H1 (cell line): ENCODE data around the gene MEDAG.

Experiments
- CEBPB ChIP-seq: IDR thresholded peaks from 2 replicates; pipeline ENCODE4 v1.6.1; 2012; ENCODE audit warnings: low read depth, low read length
- CHD2 ChIP-seq: IDR thresholded peaks from 2 replicates; pipeline ENCODE4 v1.6.1; 2012; ENCODE audit warnings: low read length, improper control_type of control experiment
- EP300 ChIP-seq, 2 experiments: IDR thresholded peaks; 1 replicate in 1 of 2; 2 replicates in 1 of 2; pipeline ENCODE4 v1.6.1; 2011 to 2012; ENCODE audit warnings: low read depth in 2 of 2, low read length in 2 of 2, mild to moderate bottlenecking in 2 of 2, borderline replicate concordance in 1 of 2, inconsistent platforms in 1 of 2, moderate library complexity in 1 of 2
- JUN ChIP-seq: IDR thresholded peaks from 2 replicates; pipeline ENCODE4 v1.6.1; 2011; ENCODE audit warnings: low read depth, mild to moderate bottlenecking, improper control_type of control experiment, low read length
- NRF1 ChIP-seq: IDR thresholded peaks from 2 replicates; pipeline ENCODE4 v1.6.1; 2011; ENCODE audit warnings: mild to moderate bottlenecking, low read depth, low read length, improper control_type of control experiment
- POLR2A ChIP-seq, 2 experiments: IDR thresholded peaks; 1 replicate in 1 of 2; 2 replicates in 1 of 2; pipeline ENCODE4 v1.6.1; 2011; ENCODE audit warnings: low read depth in 2 of 2, low read length in 2 of 2, mild to moderate bottlenecking in 2 of 2; ENCODE audit errors: control extremely low read depth in 1 of 2
- POLR2AphosphoS5 ChIP-seq: IDR thresholded peaks from 2 replicates; pipeline ENCODE4 v1.6.1; 2011; ENCODE audit warnings: low read depth, low read length
- RAD21 ChIP-seq, 2 experiments: IDR thresholded peaks in 1 of 2; conservative IDR thresholded peaks in 1 of 2; 2 replicates each; pipeline ENCODE4 v1.6.1; 2011; ENCODE audit warnings: low read depth in 2 of 2, low read length in 2 of 2, improper control_type of control experiment in 1 of 2, inconsistent platforms in 1 of 2, mild to moderate bottlenecking in 1 of 2, moderate library complexity in 1 of 2
- SRF ChIP-seq: IDR thresholded peaks from 2 replicates; pipeline ENCODE4 v1.6.1; 2011; ENCODE audit warnings: mild to moderate bottlenecking, low read depth, low read length, moderate library complexity
- TAF1 ChIP-seq: IDR thresholded peaks from 2 replicates; pipeline ENCODE4 v1.6.1; 2011; ENCODE audit warnings: mild to moderate bottlenecking, low read depth, low read length
- YY1 ChIP-seq: IDR thresholded peaks from 2 replicates; pipeline ENCODE4 v1.6.1; 2011; ENCODE audit warnings: low read depth, mild to moderate bottlenecking, low read length
- TF ChIP-seq, protein P1 (sequence below), 3 experiments: IDR thresholded peaks; 1 replicate in 2 of 3; 2 replicates in 1 of 3; pipeline versions ENCODE4 v1.5.1 to v1.6.1; 2011; ENCODE audit warnings: low read length in 3 of 3, mild to moderate bottlenecking in 3 of 3, inconsistent platforms in 2 of 3, low read depth in 1 of 3, moderate library complexity in 1 of 3; ENCODE audit not compliant: insufficient read depth in 1 of 3; ENCODE audit errors: control extremely low read depth in 1 of 3
- TF ChIP-seq, protein P2 (sequence below): IDR thresholded peaks from 2 replicates; pipeline ENCODE4 v1.6.1; 2011; ENCODE audit warnings: low read depth, mild to moderate bottlenecking, low read length; ENCODE audit not compliant: insufficient read depth

DNA sequence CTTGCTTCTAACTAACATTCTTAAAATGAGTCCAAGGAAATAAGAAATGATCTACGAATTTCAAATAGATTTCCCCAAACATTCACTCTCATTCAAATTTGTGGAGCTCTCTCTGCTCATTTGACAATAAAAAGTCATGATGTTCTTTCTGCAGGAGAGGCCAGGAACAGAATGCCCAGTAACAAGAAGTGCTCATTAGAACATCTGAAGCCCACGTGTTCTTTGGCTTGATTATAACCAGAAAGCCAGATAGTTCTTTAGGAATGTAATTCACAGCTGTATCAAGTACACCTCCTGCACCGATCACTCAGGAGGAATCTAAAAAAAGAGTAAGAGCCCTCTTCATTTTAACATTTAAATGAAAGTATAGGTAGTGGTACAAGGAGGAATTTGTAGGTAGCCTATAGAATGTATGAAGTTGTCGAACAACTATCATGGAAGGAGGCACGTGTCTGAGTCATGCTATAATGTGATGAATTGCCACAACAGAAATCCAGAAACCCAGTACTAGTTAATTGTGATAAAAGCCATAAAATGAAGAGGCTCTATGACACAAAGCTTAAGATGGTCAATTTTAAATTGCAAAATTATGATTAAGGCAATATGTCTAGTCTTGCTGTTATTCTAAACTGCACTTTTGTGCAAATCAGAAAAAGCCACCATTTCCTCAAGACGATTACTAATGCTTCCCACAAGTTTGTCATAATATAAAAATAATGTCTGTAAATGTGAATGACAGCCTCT is 12.8 kb downstream of the MEDAG start:
- TF ChIP-seq, protein P1, sequence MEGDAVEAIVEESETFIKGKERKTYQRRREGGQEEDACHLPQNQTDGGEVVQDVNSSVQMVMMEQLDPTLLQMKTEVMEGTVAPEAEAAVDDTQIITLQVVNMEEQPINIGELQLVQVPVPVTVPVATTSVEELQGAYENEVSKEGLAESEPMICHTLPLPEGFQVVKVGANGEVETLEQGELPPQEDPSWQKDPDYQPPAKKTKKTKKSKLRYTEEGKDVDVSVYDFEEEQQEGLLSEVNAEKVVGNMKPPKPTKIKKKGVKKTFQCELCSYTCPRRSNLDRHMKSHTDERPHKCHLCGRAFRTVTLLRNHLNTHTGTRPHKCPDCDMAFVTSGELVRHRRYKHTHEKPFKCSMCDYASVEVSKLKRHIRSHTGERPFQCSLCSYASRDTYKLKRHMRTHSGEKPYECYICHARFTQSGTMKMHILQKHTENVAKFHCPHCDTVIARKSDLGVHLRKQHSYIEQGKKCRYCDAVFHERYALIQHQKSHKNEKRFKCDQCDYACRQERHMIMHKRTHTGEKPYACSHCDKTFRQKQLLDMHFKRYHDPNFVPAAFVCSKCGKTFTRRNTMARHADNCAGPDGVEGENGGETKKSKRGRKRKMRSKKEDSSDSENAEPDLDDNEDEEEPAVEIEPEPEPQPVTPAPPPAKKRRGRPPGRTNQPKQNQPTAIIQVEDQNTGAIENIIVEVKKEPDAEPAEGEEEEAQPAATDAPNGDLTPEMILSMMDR (IDR thresholded peaks at IDR 0.05; ENCODE audit: control extremely low read depth in 1 of 3, insufficient read depth in 1 of 3, low read depth in 1 of 3, low read length in 3 of 3): no peak
- TF ChIP-seq POLR2AphosphoS5 (no peak), JUN (no peak), EP300 (IDR thresholded peaks at IDR 0.05; ENCODE audit: borderline replicate concordance in 1 of 2, low read depth in 2 of 2, low read length in 2 of 2) (no peak), YY1 (no peak), TAF1 (no peak), NRF1 (no peak), RAD21 (IDR thresholded peaks at IDR 0.05 in 1 of 2, conservative IDR thresholded peaks at IDR 0.05 in 1 of 2; ENCODE audit: low read depth in 2 of 2, low read length in 2 of 2) (no peak), POLR2A (IDR thresholded peaks at IDR 0.05; ENCODE audit: control extremely low read depth in 1 of 2, low read depth in 2 of 2, low read length in 2 of 2) (no peak), CHD2 (no peak), SRF (no peak), CEBPB (no peak)
- TF ChIP-seq, protein P2, sequence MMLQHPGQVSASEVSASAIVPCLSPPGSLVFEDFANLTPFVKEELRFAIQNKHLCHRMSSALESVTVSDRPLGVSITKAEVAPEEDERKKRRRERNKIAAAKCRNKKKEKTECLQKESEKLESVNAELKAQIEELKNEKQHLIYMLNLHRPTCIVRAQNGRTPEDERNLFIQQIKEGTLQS: no peak
